GM20000 (cell line): ENCODE measurements around the gene CST9L.

Source experiments
- DNase-seq: peaks from one replicate; pipeline ENCODE4 v3.0.0; 2012; ENCODE audit warnings: low spot score
- TF ChIP-seq, protein P1 (sequence below): IDR thresholded peaks from 2 replicates; pipeline ENCODE4 v1.5.1; 2012; ENCODE audit warnings: mild to moderate bottlenecking, control low read depth; ENCODE audit errors: extremely low read depth, missing control alignments

Gene CST9L

DNA sequence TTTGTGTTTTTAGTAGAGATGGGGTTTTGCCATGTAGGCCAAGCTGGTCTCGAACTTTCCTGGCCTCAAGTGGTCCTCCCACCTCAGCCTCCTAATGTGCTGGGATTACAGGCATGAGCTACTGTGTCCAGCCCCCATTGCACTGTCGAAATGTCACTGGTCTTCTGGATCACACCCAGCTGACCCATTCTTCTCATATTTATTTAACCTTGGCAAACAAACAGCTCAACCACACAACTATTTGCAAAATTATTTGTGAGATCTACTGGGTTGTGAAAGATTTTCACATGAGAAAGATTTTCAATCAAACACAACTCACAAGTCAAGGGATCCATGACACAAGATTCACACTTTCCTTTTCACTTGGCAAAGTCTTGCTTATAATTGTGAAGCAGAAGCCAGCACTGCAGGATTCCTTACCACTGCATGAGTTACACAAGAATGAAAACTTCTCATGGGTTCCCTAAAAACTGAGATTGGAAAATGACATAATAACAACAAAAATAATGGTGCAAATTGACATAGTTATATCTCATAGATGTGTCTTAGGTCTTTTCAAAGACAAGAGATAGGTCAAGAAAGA is 2.0 kb upstream of the CST9L start:
- TF ChIP-seq, protein P1, sequence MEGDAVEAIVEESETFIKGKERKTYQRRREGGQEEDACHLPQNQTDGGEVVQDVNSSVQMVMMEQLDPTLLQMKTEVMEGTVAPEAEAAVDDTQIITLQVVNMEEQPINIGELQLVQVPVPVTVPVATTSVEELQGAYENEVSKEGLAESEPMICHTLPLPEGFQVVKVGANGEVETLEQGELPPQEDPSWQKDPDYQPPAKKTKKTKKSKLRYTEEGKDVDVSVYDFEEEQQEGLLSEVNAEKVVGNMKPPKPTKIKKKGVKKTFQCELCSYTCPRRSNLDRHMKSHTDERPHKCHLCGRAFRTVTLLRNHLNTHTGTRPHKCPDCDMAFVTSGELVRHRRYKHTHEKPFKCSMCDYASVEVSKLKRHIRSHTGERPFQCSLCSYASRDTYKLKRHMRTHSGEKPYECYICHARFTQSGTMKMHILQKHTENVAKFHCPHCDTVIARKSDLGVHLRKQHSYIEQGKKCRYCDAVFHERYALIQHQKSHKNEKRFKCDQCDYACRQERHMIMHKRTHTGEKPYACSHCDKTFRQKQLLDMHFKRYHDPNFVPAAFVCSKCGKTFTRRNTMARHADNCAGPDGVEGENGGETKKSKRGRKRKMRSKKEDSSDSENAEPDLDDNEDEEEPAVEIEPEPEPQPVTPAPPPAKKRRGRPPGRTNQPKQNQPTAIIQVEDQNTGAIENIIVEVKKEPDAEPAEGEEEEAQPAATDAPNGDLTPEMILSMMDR: no peak

DNA sequence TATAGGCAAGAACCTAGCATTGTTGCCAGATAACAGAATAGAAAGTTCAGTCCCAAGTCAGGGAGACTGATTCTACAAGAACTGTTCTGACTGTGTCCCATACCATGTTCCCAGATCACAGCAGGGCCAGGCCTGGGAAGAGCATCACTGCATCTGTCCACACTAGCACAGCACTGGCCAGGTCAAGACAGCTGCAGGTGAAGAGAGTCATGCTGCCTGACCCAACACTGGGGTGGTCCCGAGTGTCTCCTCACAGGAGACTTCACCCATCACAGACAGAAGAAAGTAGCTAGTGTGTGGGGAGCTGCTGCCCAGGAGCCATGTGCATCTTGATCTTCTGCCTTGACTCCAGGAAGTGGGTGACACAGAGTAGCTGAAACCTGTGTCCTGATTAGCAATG is 1.3 kb upstream of the CST9L start:
- DNase-seq: no peak
- TF ChIP-seq, protein P1: no peak

More for the DNA sequence above, 2.0 kb upstream of the CST9L start:
- no peak for DNase-seq

DNA sequence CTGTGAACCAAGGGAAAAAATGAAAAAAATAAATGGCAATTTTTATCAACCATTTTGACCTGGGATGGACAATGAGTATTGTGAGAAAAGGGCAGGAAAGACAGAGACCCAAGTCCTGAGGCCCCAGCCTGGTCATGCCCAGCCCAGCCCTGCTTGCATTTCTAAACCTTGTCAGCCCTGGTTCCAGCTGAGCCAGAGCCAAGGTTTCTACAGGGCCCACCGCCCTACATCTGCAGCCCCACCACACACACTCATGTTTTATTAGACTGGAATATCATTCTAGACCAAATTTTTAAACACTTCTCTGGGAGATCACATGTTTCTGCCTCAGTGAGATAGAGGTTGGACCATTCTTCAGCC is 667 bp upstream of the CST9L start:
- DNase-seq: no peak
- TF ChIP-seq, protein P1: no peak

GRCh38 chr20:23566199-23566932 is 1.9 kb downstream of the CST9L start:
- TF ChIP-seq, protein P1: no peak
- DNase-seq: no peak

GRCh38 chr20:23565503-23566045 is 2.7 kb downstream of the CST9L start:
- DNase-seq: no peak
- TF ChIP-seq, protein P1: no peak

GRCh38 chr20:23564927-23565326 is 3.4 kb downstream of the CST9L start:
- TF ChIP-seq, protein P1: no peak
- DNase-seq: no peak

DNA sequence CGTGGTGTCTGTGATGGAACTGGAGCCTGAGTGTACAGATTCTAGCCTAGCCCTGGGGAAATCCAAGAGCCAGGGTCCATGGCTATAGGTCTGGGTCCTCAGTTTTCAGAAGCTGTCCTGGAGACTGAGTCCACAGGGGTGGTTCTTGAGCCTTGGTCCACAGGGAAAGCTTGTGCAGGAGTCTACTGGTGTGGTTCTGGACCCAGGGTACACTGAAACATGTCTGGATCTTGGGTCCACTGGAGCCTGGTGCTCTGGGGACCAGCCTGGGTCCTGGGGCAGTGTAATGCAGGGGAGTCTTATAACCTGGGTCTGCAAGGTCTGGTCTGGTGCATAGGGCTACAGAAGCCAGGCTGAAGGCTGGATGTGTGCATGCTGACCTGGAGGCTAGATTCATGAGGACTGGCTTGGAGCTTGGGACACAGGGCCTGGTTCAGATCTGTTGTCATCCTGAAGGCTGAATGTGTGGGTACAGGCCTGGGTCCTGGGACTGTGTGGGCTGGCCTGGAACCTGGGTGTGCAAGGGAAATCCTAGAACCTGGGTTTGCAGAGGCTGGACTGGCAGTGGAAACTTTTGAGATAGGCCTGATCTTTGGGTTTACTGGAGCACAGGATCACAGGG is 5.5 kb downstream of the CST9L start:
- DNase-seq: no peak
- TF ChIP-seq, protein P1: no peak
